LoVo (cell line): Measurements from ENCODE around the gene RAI1.

Experiments
- DNase-seq: peaks from one replicate; pipeline ENCODE4 v3.0.0-alpha.2; 2016; ENCODE audit warnings: low spot score

The RAI1 gene

DNA sequence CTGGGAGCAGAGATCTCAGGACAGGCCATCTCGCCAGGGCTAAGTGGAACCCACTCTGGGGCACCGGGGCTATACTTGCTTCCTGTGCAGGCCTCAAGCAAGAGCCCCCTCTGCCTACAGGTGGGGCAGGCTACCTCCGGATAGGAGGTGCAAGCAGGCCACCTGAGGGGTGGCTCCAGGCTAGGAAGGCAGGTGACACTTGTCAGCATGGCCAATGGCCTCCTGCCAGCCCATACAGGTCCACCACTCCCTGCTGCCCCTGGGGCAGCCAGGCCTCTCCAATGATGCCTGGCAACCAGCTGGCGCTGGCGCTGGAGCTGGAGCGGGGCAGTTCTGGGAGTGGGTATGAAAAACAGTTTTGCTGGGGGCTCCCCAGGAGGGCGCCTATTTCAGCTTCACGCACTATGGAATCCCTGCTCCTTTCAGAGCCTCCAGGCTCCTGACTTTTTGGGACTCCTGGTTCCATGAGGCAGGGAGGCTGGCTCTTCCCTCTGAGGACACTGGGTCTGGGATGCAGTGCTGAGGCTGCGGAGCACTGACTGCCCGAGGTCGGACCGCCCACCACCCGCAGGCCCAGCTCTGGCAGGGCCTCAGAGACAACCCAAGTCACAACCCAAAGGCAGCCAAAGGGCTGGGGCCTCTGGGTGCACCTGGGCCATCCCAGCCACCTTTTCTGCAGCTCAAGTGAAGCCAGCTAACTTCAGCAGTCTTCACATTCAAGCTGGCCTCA lies 164.0 kb downstream of the RAI1 start:
- DNase-seq, result no peak

DNA sequence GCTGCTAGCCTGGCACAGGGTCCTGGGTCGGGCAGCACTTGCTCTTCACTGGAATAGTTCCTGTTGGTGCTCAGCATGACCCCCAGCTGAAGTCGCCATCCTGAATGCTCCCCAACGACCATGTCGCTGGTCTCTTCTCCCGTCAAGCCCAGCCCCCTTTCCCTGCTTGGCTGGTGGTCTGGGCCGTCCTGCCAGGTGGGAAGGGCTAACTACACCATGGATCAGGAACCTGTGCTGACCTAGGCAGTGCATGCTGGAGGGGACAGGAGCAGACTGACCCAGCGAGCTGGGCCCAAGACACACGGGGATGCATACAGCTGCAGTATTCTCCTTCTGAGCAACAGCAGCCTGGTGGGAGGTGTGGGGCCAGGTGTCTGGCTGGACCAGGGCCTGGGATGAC lies 164.7 kb downstream of the RAI1 start:
- DNase-seq, result no peak

DNA sequence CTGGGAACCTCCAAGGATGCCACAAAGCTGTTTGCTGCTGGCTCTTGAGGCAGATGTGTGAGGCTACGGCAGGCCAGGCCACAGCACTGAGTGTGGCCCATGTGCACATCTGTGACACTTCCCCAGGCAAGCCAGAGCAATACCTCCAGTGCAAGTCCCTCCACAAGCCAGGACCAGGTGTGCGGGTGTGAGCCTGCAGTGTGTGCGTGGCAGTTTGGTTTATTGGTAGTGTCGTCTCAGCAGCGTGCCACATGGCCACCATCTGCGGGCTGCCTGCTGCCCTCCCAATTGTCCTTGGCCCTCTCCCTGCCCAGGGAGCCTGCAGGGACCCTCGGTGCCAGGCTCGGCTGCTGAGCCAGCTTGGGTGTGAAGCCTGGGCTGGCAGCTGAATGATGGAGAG lies 165.4 kb downstream of the RAI1 start:
- no peak for DNase-seq

DNA sequence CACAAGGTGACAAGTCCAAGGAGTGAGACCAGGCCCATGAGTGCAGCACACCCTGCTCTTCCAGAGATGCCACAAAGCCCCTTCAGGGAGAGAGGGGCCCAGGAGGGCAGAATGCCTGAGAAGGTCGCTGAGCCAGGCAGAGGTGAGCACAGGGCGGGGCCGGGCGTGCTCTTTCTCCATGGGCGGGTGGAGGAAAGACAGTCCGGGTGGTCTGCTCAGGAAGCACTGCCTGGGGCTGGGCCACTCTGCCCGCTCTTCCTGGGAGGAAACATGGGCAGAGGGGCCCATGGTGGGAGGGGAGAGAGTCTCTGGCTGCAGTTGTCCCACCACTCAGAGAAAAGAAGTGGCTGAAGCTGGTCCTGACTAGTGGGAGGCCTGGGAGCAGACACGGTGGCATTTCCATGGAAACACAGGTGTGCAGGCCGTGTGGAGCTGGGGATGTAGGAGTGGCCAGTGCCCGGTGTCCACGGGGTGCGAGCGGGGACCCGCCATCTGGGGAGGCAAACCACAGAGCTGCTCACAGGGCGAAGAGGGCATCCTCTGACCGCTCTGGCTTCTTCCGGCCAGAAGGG lies 165.9 kb downstream of the RAI1 start:
- no peak for DNase-seq

DNA sequence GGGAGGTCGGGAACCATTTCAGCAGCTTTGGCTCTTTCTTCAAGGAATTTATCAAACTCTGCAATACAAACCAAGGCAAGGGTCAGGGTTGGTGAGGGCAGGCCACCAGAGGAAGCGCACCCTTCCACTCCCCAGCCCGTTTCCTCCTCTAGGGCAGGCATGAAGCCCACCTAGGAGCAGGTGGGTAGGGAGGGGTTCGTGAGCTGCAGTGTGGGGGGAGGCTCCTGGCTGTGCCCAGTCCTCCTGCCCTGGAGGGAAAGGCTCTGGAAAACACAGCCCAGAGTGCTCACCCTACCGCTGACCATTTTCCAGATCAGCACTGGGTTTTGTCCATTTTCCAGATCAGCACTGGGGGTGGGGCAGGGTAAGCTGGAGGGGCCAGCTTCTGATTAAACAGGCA lies 166.5 kb downstream of the RAI1 start:
- no peak for DNase-seq

DNA sequence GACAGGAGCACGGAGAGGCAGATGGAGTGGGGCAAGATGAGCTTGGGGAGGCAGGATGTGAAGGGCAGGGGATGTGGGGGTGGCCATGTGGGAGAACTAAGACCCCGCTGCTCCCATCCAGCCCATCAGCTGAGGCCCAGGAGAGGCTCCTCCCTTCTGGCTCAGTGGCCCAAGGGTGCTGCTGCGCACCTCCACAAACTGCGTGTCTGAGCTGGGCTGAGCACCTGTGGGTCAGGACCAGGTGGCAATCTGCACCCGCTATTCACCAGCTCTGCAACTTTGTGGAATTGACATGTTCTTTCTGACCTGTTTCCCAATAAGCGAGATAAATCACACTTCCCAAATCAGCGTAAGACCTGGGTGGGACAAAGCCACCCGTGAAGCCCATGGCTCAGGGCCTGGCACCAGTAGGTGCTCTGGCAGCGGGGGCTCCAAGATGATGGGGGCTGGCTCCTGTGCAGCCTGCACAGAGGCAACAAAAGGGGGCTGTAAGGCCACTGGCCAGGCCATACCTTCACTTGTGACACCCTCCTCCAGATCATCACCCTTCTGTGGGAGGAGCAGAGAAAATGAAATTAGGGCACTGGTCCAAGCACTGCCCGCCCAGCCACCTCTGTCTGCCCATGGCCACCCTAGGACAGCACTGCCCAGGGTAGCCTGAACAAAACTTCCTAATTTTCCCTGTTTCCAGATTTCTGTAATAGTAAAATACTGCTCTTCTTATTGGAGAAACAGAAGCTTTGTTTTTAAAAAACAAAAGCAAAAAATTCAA lies 167.2 kb downstream of the RAI1 start:
- no peak for DNase-seq

DNA sequence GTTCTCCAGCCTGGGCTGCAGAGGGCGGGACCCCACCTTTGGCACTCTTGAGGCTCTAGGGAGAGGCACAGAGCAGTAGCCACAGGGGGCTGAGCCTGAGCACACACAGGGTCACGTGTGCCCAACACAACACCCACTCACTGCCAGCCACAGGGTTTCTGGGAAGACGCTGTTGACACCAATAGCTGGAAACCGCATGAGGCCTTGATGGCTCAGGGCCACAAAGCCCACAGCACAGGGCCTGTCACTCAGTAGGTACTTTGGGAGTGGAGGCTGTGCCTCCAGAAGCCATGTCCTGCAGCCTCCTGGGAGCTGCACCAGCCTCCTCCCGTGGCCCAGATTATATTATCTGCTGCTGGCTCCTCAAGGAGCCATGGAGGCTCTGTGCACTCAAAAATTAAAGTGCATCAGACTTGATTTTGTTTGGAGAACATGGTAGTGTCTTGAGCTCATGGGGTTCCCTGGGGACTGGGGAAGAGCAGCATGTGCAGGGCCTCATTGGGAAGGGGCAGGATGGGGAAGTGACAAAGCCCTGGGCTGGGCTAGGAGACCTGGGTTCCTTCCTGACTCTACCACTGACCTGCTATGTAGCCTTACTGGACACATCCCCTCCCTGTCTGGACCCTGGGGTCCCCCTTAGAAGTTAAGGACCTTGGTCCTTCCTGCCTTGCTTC lies 168.0 kb downstream of the RAI1 start:
- no peak for DNase-seq

DNA sequence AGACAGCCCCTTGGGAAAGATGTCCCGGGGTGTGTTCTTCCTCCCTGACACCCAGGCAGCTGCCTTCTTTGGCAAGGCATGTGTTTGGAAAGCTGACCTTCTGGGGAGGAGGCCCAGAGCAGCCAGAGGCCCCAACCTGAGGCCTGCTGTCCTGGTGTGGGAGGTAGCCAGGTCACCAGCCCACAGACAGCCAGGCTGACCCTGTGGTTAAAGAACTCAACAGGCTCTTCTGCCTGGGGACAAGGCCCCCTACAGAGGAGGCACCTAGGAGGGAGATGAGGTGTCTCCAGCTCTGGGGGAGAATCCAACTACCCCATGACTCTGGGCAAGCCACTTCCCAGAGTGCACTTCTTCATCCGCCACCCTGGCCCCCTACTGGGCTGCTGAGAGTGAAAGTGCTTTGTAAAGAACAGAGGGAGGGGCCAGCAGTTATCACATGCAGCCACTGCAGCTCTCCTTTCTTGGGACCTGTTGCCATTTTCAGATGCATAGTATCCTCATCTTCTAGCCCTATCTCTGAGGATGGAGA lies 168.7 kb downstream of the RAI1 start:
- no peak for DNase-seq

DNA sequence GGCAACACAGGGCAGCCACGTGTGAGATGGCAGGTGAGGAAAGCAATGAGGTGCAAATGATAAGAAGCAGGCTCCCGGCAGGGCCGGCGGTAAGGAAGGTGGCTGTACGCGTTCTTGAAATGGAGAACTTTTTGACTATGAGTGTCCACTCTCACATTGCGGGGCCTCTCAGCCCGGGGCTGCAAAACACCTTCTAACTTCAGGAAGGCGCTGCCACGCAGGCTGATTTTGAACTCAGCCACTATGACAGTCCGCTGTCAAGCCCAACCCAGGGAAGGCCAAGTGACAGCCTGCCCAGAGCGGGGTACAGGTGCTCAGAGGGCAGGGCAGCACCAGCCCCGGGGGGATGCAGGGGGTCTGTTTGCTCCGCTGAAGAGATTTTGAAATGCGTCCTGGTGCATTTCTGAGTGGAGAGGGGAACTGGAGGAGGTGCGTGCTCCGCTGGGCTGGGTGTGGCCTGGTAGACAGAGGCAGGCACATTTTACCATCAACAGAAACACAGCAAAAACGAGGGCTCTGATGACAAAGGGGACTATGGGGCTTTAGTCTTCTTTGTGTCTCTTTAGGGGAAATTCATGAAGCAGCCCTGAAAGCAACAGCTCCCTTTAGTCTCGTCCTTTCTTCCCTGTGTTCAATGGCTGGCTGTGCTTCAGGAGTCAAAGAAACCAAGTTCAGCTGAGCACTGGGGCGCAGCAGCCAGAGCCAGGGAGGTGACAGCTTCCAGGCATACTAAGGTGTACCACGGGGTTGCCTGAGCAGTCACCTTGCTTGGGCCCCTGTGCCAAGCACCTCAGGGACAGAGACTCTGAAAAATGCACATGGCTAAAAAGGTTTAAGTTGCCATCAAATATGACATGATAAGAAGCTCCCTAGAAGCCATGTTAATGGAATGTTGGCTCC lies 170.1 kb downstream of the RAI1 start:
- no peak for DNase-seq

DNA sequence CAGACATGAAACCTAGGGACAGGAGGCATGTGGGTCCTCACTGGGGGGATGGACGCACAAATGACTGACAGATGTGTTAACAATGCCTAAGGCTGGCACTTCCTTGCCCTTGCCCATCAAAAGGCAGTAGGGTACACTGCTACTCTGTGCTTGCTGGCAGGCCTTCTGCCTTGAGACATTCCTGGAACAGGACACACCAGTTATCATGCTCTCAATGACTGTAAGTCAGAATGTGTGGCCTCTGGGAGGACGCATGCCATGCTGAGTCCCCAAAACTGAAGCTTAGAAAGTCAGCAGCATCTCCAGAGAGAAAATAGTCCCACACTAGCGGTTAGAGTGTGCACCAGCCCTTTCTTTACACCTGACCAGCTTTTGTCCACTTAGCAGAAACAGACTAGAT lies 171.7 kb downstream of the RAI1 start:
- no peak for DNase-seq

DNA sequence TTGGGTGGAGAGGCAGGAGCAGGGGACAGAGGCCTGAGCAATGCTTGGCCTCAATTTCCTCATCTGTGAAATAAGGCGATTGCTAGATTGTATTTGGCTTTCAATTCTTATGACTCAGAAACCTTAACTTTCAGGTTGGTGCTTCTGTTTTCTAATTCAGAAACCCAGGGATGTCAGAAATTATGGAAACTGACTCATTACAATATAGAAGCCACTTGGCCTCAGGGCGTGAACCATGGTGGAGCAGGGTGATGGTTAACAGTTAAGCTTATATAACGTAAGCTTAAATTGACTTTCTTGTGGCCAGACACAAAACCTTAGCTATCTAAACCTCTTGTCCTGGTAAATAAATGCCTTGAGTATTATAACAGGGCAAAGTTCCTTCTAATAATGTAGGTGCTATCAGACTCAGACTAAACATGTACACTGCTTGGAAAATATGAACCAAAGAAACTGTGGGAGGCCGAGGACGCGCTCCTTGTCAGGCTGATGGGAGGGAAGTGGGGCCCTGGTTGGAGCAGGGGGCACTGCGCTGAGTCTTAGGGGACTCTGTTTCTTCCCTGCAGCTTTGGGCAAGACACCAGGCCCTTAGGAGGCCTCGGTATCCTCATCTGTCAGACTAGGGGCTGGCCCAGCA lies 172.7 kb downstream of the RAI1 start:
- DNase-seq, result no peak

DNA sequence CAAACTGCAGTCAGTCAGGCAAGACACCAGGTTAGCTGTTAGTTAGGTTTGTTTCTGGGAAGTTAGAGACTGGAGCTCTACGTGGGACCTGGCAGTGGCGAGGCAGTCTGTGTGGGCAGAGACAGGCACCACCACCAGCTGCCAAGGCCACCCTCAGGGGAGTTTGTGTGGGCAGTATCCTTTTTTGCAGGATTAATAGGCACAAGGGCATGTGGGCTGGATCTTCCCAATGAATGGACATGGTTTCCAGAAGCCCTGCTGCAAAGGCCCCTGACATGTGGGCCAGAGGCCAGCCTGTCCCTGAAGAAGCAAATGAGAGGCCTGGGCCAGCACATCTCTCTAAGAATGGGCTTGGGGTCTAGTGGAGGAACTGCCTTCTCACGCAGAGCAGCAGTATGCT lies 174.7 kb downstream of the RAI1 start:
- no peak for DNase-seq

DNA sequence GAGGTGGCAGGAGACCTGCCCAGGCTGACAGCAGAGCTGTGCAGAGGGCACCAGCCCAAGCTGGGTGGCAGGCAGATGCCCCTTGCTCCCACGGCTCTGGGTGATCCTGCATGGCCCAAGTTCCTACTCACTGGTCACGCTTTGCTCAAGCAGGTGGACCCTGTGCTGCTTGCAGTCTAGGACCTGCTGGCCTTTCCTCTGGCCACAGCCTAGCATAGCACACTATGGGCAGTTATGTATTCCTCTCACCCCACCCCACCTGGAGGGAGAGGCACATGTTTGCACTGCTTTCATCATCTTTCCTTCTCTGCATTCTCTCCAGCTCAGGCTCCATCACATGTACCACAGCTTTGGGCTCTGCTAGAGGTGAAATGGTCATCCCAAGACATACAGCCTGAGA lies 175.1 kb downstream of the RAI1 start:
- DNase-seq, result no peak

DNA sequence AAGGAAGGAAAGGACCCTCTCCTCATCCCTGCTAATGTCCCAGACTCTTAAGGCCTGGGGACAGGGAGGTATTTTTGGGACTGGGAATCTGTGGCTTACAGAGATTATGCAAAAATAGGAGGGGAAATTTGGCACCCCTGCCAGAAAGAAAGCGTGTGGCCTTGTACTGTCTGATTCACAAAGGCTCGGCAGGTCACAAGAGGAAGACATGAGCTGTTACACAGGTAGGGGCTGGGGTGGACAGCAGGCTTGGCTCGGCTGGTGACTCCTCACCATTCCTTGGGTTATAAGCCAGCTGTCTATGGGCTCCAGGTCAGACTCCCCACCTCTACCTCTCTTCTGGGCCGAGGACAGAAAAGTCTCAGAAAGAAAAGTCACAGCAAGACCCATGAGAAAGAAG lies 176.2 kb downstream of the RAI1 start:
- DNase-seq, result no peak

DNA sequence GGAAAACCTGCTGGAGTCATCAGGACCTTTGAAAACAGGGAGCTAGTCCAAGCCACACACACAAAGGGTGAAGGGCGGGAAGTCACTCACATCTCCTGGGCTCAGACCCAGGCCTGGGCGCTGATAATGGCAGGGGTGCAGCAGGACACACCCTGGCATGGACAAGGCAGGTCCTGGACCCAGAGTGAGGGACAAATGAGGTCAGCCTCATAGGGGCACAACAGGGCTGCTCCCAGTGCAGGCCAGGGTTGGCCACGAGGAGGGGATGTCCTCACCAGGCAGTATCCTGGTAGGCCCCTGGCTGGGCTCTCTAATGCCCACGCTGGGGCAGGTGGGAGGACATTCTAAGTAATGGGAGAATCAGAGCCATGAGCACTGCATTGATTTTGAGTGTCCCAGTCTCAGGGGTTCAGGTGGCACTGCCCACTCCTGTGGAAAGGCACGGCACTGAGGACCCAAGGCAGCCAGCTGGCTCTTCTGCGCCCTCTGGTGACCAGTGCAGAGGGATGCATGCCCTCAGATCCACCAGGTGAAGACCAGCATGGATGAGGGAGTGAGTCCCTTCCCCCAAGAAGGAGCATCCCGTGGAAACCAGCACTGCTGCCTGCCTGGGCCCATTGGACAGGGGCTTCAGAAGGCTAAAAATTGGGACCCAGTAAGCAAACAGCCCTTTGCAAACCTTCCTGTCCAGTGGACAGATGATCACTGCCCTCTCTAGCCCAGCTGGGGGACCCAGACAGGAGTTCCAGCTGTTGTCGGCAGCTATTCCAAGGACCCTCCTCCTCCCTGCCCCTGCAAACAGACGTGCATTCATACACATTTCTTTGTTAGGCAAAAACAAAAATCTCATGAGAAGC lies 178.9 kb downstream of the RAI1 start:
- DNase-seq, result peak; percentile 65

DNA sequence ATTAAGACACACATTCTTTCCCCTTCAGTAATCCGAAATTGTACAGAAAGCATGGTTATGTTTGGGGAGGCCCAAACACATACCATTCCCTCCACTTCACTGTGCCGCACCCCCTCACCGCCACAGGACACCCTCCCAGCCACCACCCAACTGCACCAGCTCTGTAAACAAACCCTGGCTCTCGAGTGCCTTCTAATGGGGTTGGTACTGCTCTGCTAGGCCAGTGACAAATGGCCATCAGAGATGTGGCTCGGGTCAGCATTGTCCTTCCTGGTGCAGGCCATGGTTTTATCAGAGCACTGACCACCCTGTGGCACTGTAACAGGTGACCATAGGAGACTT lies 179.5 kb downstream of the RAI1 start:
- no peak for DNase-seq
